ENCODE measurements around the gene RBM34.

- no peak for TF ChIP-seq CTCF (IDR thresholded peaks at IDR 0.05)
- no peak for TF ChIP-seq POLR2AphosphoS5 (IDR thresholded peaks at IDR 0.05)
Observed at GRCh38 chr1:235088907-235089306, 72.1 kb downstream of the RBM34 start.
